GM21390 (cell line): ENCODE data around the gene SPOPL.

Experiments
- ATAC-seq: cut with Tn5 transposase; IDR thresholded peaks from one replicate; pipeline ENCODE4 v1.9.1; 2021; ENCODE audit not compliant: unreplicated experiment

SPOPL gene

DNA sequence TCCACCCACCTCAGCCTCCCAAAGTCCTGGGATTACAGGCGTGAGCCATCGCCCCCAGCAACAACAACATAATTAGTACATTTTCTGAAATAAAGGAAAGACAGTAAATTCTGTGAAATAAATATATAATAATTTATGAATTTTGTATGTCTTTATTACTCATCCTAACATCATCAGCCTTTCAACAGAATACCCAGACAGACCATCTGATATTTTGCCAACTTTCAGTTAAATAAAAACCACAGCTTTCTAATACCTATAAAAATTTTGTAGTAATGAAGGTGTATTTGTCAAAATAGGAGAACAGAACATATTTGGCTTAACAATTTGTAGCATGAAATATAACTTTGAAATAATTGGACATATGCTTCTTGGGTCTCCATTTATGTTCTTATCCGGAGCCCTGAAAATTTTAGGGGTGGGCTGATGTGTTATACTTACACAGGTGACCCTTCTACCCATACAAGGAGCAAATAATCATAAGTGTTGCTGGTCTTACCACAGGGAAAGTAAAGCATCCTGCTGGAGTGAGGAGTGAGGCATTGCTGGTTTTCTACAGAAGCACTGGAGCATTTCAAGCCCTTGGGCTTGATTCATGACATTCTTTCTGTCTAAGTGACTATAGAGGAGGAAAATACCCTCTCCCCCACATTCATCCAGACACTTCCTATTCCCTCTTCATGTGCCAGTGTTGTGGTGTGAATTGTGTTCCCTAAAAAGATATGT, 99.3 kb downstream of the SPOPL start:
- ATAC-seq: no peak

DNA sequence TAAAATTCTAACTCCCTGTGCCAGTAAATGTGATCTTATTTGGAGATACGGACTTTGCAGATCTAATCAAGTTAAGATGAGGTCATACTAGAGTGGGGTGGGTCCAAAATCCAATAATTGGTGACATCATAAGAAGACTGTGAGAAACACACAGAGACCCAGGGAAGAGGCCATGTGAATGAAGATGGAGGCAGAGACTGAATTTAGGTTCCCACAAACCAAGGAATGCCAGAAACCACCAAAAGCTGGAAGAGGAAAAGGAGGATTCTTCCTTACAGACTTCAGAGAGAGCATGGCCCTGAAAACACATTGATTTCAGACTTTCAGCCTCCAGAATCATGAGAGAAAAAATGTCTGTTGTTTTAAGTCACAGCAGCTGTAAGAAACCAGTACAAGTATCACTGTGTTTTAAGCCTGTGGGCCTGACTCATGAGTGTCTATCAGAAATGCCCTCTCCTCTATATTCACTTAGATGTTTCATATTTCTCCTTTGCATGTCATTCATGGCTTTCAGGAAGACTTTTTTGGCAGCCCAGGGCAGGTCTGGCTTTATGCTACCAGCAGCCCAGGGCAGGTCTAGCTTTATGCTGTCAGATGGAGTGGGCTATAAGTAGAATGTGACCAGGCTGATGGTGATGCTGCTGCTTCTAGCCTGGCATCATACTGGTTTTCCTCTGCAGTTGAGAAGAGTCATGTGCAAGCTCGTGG, 100.0 kb downstream of the SPOPL start:
- no peak for ATAC-seq

DNA sequence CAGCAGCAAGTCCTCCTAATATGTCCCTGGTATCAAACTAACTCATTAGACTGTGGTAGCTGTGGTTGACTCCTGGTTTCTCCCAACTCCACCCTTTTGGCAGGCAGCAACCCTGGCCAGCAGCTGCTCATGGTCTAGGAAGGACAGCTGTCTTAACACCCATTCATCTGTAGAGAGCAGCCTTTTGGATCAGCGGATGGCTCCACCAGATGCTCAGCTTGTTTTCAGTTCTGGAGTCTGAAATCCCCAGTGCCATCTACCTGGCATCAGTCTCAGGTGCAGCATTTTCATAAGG, 100.5 kb downstream of the SPOPL start:
- no peak for ATAC-seq

DNA sequence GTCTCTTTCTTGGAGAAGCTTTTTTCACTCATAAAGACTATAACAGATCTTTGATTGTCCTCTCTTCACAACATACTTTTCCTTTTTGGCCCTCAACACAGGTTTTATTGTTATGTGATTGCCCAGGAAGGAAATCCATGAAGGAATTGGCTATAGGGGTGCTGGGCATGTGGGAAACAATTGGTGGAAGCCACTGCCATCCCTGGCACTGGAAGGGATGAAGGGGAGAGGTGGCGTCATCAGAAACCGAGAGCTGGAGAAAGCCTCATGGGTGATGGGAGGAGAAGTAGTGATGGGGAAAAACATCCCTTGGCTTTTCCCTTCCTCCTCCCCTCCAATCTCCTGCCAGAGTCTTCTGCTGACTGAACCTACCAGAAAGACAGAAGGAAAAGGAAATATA, 106.2 kb downstream of the SPOPL start:
- ATAC-seq: no peak

- ATAC-seq: no peak
Measured at GRCh38 chr2:138609446-138609845, 107.9 kb downstream of the SPOPL start.

DNA sequence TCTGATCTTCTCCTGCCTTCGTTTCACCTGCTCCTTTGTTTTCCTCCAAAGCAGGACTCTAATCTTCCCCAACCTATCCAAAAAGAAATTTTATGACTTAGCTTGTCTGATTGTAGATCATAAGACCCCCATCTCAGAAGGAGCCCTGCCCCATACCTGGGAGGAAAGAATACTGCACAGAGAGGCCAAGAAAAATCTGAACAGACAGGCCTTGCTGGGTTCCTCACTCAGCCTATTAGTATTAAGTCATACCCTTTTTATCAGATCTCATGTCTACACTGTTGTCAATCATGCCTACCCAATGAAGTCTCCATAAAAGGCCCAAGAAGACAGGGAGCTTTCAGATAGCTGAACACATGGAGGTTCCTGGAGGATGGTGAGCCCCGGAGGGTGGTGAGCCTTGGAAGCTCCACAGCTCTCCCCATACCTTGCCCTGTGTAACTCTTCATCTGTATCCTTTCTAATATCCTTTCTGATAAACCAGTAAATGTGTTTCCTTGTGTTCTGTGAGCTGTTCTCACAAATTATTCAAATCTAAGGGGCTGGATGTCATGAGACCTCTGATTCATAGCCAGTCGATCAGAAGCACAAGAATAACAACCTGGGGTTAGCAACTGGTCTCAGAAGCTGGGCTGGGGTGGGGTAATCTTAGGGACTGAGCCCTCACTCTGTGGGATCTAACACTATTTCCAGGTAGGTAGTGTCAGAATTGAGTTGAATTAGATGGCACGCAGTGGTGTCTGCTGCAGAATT, 108.8 kb downstream of the SPOPL start:
- ATAC-seq: no peak

GRCh38 chr2:138615257-138615656, 113.7 kb downstream of the SPOPL start:
- ATAC-seq: no peak

GRCh38 chr2:138617026-138617425, 115.5 kb downstream of the SPOPL start:
- ATAC-seq: no peak

DNA sequence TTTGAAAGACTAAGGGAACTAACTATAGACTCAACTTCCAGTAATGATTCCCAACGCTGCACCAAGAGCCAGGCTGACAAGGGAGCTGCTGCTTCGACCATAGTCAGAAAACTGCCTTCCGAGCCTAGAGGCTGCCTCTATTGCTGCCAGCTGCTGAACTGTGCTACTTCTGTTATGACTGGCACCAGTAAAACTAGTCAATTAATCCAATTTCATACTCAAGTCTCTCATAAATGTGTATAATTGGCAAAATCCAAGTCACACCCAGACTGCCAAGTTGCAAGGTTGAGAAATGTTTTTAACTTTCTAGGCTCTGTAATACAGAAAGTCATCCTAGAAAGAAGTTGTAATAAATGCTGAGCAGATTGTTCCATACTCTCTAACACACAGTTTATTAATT, 117.4 kb downstream of the SPOPL start:
- ATAC-seq: no peak

DNA sequence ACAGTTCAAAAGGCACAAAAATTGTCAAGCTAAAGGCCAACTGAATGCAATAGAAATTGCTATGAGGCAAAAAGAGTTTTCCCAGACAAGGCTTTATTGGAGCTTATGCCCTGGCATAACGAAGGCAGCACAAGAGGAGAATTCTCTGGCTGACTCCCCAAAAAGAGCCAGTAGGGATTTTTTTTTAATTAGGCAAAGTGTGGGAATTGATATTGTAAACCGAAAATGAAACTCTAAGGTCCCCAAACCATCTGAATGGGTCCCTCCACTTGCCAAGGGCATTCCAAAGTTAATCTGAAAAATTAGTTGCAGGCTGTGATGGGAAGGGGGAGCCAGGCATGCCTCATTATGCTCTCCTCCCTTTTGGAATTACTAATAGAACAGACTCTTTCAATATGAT, 118.9 kb downstream of the SPOPL start:
- ATAC-seq: no peak

DNA sequence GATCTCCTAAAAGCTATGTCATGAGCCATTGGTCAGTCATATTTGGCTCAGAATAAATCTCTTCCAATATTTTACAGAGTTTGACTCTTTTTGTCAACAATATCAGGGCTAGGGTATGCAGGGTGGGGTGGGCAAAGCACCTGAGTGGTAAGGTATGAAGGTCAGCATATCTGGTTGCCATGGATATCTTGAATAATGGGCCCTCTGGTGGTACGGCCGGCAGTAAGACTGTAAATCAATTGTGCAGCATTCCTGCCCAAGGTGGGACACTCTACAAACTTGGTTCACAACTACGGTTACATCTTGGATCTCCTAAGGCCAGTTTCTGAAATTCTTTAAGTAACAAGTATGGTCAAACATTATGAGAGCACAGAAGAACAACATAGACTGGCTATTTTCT, 119.6 kb downstream of the SPOPL start:
- no peak for ATAC-seq

DNA sequence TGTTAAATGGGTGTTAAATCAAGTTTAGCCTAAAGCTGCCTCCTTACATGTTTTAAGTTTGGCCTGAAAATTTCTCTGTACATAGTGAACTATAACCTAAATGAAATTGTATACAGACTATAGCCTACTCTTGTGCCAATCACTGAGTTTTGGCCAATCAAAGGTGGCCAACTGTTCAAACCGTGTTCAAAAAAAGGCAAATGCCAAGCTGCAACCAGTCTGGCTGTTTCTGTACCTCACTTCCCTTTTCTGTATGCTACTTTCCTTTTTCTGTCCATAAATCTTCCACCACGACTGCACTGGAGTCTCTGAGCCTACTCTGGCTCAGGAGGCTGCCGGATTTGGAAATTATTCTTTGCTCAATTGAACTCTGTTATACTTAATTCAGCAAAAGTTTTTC, 121.0 kb downstream of the SPOPL start:
- no peak for ATAC-seq
